RWPE2 (cell line): ENCODE data around the gene CXorf65.

Experiments
- ATAC-seq: fragments of 200-7000 bp; cut with Tn5 transposase; 3 replicates; pipeline ENCODE4 v1.9.1; 2021; ENCODE audit warnings: low read depth
- DNase-seq: peaks from one replicate; pipeline ENCODE4 v3.0.0-alpha.2; 2020; ENCODE audit warnings: low spot score
- H3K27ac ChIP-seq: fragments of 450-650 bp; 2 replicates; pipeline ENCODE4 v1.5.1; 2017; ENCODE audit warnings: mild to moderate bottlenecking; ENCODE audit not compliant: poor library complexity, severe bottlenecking
- H3K27me3 ChIP-seq: fragments of 250-450 bp; sonication (Bioruptor Pico); 2 replicates; pipeline ENCODE4 v1.5.1; 2021; ENCODE audit warnings: mild to moderate bottlenecking, moderate library complexity; ENCODE audit not compliant: insufficient read depth, poor library complexity, severe bottlenecking
- H3K36me3 ChIP-seq: fragments of 250-450 bp; sonication (Bioruptor Pico); 2 replicates; pipeline ENCODE4 v1.5.1; 2020; ENCODE audit warnings: low read depth, mild to moderate bottlenecking, moderate library complexity
- H3K4me1 ChIP-seq: fragments of 250-450 bp; sonication (Bioruptor Pico); 2 replicates; pipeline ENCODE4 v1.5.1; 2021; ENCODE audit warnings: mild to moderate bottlenecking, moderate library complexity; ENCODE audit not compliant: insufficient read depth, poor library complexity, severe bottlenecking
- H3K4me3 ChIP-seq: fragments of 250-450 bp; sonication (Bioruptor Pico); 2 replicates; pipeline ENCODE4 v1.5.1; 2021; ENCODE audit warnings: mild to moderate bottlenecking, moderate library complexity; ENCODE audit not compliant: severe bottlenecking
- H3K9me3 ChIP-seq: fragments of 250-450 bp; sonication (Bioruptor Pico); 2 replicates; pipeline ENCODE4 v1.5.1; 2021; ENCODE audit warnings: mild to moderate bottlenecking, moderate library complexity; ENCODE audit not compliant: severe bottlenecking
- TF ChIP-seq, protein P1 (sequence below): fragments of 450-650 bp; IDR thresholded peaks from one replicate; pipeline ENCODE4 v1.5.1; 2017; ENCODE audit warnings: mild to moderate bottlenecking, moderate library complexity; ENCODE audit not compliant: poor library complexity, severe bottlenecking

The CXorf65 gene

GRCh38 chrX:71095981-71096759 lies 10.4 kb downstream of the CXorf65 start:
- Histone ChIP-seq H3K27ac (no peak overlapping the region), H3K9me3 (no peaks in the 10 kb centered on the region), H3K4me3 (peak overlapping the region; percentile 45), H3K36me3 (no peaks in the 10 kb centered on the region), H3K27me3 (no peaks in the 10 kb centered on the region), H3K4me1 (no peaks in the 10 kb centered on the region)
- peak; percentile 42 for ATAC-seq
- no peak for DNase-seq
- TF ChIP-seq, protein P1, sequence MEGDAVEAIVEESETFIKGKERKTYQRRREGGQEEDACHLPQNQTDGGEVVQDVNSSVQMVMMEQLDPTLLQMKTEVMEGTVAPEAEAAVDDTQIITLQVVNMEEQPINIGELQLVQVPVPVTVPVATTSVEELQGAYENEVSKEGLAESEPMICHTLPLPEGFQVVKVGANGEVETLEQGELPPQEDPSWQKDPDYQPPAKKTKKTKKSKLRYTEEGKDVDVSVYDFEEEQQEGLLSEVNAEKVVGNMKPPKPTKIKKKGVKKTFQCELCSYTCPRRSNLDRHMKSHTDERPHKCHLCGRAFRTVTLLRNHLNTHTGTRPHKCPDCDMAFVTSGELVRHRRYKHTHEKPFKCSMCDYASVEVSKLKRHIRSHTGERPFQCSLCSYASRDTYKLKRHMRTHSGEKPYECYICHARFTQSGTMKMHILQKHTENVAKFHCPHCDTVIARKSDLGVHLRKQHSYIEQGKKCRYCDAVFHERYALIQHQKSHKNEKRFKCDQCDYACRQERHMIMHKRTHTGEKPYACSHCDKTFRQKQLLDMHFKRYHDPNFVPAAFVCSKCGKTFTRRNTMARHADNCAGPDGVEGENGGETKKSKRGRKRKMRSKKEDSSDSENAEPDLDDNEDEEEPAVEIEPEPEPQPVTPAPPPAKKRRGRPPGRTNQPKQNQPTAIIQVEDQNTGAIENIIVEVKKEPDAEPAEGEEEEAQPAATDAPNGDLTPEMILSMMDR = no peak

DNA sequence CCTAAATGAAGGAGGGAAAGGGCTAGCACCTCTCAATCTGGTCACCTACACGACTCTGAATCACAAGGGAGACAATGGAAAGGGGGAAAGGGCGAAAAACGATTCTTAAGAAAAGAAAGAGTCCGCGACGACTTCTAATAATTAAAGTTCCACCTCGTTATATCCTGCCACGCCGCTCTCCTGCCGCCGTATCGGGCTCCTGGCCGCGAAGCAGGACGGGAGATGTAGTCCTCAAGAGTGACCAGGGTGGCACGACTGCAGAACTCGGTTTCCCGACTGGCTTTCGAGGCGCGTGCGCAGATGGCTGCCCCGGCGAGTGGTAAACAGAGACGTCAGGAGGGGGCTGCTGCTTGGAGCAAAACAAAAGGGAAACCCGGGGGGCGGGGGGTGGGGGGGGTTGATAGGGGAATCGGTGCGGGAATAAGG lies 11.0 kb downstream of the CXorf65 start, which contains the start of gene FOXO4:
Gene FOXO4, plus strand, starts transcription at position 297 of the 426 bp plus-strand sequence. CDS start 678 bp downstream, outside the sequence.
- TF ChIP-seq, protein P1 = no peak
- no peak within 1 kb of the TSS for H3K27ac ChIP-seq
- H3K36me3 ChIP-seq = no peaks in the 10 kb centered on the region
- no peaks in the 10 kb centered on the region for H3K4me1 ChIP-seq
- peak; percentile 82 for DNase-seq
- H3K9me3 ChIP-seq = no peaks in the 10 kb centered on the region
- H3K4me3 ChIP-seq = peak within 1 kb of the TSS; percentile 45
- no peaks in the 10 kb centered on the region for H3K27me3 ChIP-seq
- ATAC-seq = peak; percentile 95

GRCh38 chrX:71095033-71095432 lies 11.5 kb downstream of the CXorf65 start:
- Histone ChIP-seq H3K9me3 (no peaks in the 10 kb centered on the region), H3K27ac (no peak overlapping the region), H3K36me3 (no peaks in the 10 kb centered on the region), H3K4me3 (peak overlapping the region; percentile 45), H3K27me3 (no peaks in the 10 kb centered on the region), H3K4me1 (no peaks in the 10 kb centered on the region)
- ATAC-seq = no peak
- TF ChIP-seq, protein P1 = no peak
- DNase-seq = no peak

DNA sequence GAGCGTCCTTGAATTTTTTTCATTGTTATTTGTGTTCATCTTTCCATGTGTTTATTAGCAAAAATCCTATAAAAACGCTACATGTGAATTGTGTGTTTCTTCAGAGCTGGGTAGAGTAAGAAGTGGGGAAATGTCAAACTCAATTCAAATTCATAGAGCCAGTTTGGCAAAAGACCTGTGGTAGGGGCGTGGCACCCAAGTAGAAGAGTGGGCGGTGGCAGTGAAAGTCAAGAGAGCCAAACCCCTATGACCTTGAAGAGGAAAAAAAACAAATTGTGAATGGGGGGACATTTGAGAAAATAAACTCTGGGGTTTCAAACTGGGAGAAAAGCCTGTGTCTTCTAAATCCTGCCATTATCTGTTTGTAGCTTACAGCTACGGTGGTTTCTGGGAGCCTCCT lies 15.3 kb downstream of the CXorf65 start:
- H3K27ac ChIP-seq = no peak overlapping the region
- TF ChIP-seq, protein P1 = no peak
- no peaks in the 10 kb centered on the region for H3K9me3 ChIP-seq
- no peaks in the 10 kb centered on the region for H3K36me3 ChIP-seq
- H3K4me1 ChIP-seq = no peaks in the 10 kb centered on the region
- no peaks in the 10 kb centered on the region for H3K27me3 ChIP-seq
- no peak overlapping the region for H3K4me3 ChIP-seq
- ATAC-seq = no peak
- no peak for DNase-seq

- no peaks in the 10 kb centered on the region for H3K36me3 ChIP-seq
- no peaks in the 10 kb centered on the region for H3K9me3 ChIP-seq
- ATAC-seq = no peak
- TF ChIP-seq, protein P1 = no peak
- no peaks in the 10 kb centered on the region for H3K27me3 ChIP-seq
- peaks cover 7% of the 10 kb centered on the region for H3K4me1 ChIP-seq
- no peak for DNase-seq
- no peak overlapping the region for H3K4me3 ChIP-seq
- H3K27ac ChIP-seq = no peak overlapping the region
These were observed 20.6 kb downstream of the CXorf65 start for GRCh38 chrX:71085900-71086299.
